HFF-Myc (cell line): ENCODE results near the gene NSUN6.
"Not testable (repeated sequence)": the region's sequence is repeated elsewhere in the genome, so short reads cannot be mapped to it uniquely, and the experiment has no call there.

Experiments
- DNase-seq: peaks from one replicate; pipeline ENCODE4 v3.0.0-alpha.2; 2011; ENCODE audit warnings: low read depth; ENCODE audit errors: extremely low read depth
- H3K4me3 ChIP-seq: replicated peaks from 2 replicates; pipeline ENCODE4 v1.5.1; 2011; ENCODE audit warnings: low read depth, mild to moderate bottlenecking, control low read depth, low read length
- TF ChIP-seq, protein P1 (sequence below): IDR thresholded peaks from 2 replicates; pipeline ENCODE4 v1.5.1; 2012; ENCODE audit warnings: mild to moderate bottlenecking, low read depth, low read length, control low read depth; ENCODE audit errors: missing control alignments

The NSUN6 gene

GRCh38 chr10:18649364-18649959, 1.9 kb downstream of the NSUN6 start:
- H3K4me3 ChIP-seq, result peak overlapping the region; percentile 53
- no peak for DNase-seq
- TF ChIP-seq, protein P1, sequence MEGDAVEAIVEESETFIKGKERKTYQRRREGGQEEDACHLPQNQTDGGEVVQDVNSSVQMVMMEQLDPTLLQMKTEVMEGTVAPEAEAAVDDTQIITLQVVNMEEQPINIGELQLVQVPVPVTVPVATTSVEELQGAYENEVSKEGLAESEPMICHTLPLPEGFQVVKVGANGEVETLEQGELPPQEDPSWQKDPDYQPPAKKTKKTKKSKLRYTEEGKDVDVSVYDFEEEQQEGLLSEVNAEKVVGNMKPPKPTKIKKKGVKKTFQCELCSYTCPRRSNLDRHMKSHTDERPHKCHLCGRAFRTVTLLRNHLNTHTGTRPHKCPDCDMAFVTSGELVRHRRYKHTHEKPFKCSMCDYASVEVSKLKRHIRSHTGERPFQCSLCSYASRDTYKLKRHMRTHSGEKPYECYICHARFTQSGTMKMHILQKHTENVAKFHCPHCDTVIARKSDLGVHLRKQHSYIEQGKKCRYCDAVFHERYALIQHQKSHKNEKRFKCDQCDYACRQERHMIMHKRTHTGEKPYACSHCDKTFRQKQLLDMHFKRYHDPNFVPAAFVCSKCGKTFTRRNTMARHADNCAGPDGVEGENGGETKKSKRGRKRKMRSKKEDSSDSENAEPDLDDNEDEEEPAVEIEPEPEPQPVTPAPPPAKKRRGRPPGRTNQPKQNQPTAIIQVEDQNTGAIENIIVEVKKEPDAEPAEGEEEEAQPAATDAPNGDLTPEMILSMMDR, result no peak

- TF ChIP-seq, protein P1, result no peak
- no peak for DNase-seq
- H3K4me3 ChIP-seq, result no peak overlapping the region
Measured at GRCh38 chr10:18647945-18648344, 3.4 kb downstream of the NSUN6 start.

GRCh38 chr10:18647151-18647550, 4.2 kb downstream of the NSUN6 start:
- H3K4me3 ChIP-seq, result no peak overlapping the region

DNA sequence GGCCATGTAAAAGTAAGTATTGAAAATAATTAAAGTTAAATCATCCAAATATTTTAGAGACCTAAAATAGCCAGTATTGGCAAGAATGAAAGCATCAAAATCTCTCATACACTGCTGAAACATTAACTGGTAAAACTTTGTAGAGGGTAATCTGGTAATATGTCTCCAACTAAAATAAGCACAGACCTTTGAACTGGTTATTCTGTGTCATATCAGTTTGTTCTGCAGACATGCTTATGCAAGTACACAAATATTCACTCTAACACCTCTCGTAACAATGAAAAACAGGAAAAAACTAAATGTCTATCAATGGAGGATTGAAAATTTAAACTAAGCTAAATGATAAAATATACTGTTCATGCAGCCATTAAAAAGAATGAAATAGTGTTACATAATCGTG, 11.7 kb downstream of the NSUN6 start:
- H3K4me3 ChIP-seq, DNase-seq: not testable (repeated sequence)

More at GRCh38 chr10:18647151-18647550, 4.2 kb downstream of the NSUN6 start:
- TF ChIP-seq, protein P1, result no peak
- DNase-seq, result no peak

GRCh38 chr10:18637400-18637799, 14.0 kb downstream of the NSUN6 start:
- DNase-seq, H3K4me3 ChIP-seq: not testable (repeated sequence)

DNA sequence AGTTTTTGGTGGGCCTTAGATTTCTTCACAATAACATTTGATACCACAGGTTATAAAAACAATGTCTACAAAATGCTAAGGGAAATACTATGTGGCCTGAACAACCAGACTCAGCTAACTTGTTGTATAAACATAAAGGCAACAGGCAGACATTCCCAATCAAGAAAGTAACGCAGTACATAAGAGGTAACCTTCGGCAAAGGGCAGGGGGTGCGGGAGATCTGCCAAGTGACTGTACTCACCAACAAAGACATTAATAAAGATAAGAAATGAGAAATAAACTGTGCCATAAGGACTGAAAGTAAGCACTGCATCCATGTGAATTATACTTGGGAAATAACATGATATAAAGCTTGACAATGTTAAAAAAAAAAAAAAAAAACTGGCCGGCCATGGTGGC, 15.4 kb downstream of the NSUN6 start:
- DNase-seq, result no peak
- no peak overlapping the region for H3K4me3 ChIP-seq
- TF ChIP-seq, protein P1, result no peak

DNA sequence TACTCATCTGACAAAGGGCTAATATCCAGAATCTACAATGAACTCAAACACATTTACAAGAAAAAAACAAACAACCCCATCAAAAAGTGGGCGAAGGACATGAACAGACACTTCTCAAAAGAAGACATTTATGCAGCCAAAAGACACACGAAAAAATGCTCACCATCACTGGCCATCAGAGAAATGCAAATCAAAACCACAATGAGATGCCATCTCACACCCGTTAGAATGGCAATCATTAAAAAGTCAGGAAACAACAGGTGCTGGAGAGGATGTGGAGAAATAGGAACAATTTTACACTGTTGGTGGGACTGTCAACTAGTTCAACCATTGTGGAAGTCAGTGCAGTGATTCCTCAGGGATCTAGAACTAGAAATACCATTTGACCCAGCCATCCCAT, 18.9 kb downstream of the NSUN6 start:
- not testable (repeated sequence) for DNase-seq, H3K4me3 ChIP-seq

- peak overlapping the region; percentile 45 for H3K4me3 ChIP-seq
Measured at GRCh38 chr10:18627452-18628018, 23.9 kb downstream of the NSUN6 start.

GRCh38 chr10:18625886-18626285, 25.5 kb downstream of the NSUN6 start:
- TF ChIP-seq, protein P1, result no peak
- DNase-seq, result no peak
- no peak overlapping the region for H3K4me3 ChIP-seq

More at GRCh38 chr10:18627452-18628018, 23.9 kb downstream of the NSUN6 start:
- peak; percentile 31 for DNase-seq

DNA sequence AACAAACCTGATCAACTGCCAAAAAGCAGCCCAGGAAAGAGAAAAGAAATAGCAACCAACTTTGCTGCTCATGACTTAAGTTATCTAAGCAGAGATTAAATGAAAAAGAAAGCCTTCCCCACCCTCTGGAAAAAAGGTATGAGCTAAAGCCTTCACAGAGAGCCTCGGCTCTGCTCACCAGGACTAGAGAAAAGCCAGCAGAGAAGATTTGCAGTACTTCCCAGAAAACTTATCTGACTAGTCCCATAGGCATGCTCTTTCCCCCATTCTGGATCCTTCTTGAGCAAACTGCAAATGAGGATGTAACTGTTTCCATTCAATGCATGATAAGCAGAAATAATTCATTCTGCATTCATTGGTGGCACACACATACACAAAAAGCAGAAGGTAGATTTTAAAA, 27.7 kb downstream of the NSUN6 start:
- not testable (repeated sequence) for DNase-seq, H3K4me3 ChIP-seq
